Central memory CD8-positive, alpha-beta T cell (primary cell): ENCODE results near the gene UCN.

Source experiments
- ATAC-seq: fragments of 150-1000 bp; cut with Tn5 transposase; replicated peaks from 2 replicates; pipeline ENCODE4 v1.10.0; 2022; ENCODE audit warnings: mild to moderate bottlenecking, moderate FRiP score, moderate number of reproducible peaks; ENCODE audit not compliant: poor library complexity, severe bottlenecking; ENCODE audit errors: extremely low read depth
- DNase-seq, 2 donors: peaks; one replicate each; pipeline ENCODE4 v3.0.0; 2021; ENCODE audit warnings: low spot score in 2 of 2
- H3K27ac Mint-ChIP-seq: one replicate; pipeline ENCODE4 v1.8.0; 2022; ENCODE audit warnings: low read depth, mild to moderate bottlenecking, moderate library complexity, mixed read lengths
- H3K27me3 Mint-ChIP-seq: one replicate; pipeline ENCODE4 v1.8.0; 2022; ENCODE audit warnings: mixed read lengths
- H3K36me3 Mint-ChIP-seq: one replicate; pipeline ENCODE4 v1.8.0; 2022; ENCODE audit warnings: mild to moderate bottlenecking, moderate library complexity, mixed read lengths; ENCODE audit not compliant: insufficient read depth
- H3K4me1 Mint-ChIP-seq: one replicate; pipeline ENCODE4 v1.8.0; 2022; ENCODE audit warnings: mixed read lengths
- H3K4me3 Mint-ChIP-seq: one replicate; pipeline ENCODE4 v1.8.0; 2022; ENCODE audit warnings: mild to moderate bottlenecking, moderate library complexity, mixed read lengths
- H3K9me3 Mint-ChIP-seq: one replicate; pipeline ENCODE4 v1.8.0; 2022; ENCODE audit warnings: mixed read lengths

The UCN gene

DNA sequence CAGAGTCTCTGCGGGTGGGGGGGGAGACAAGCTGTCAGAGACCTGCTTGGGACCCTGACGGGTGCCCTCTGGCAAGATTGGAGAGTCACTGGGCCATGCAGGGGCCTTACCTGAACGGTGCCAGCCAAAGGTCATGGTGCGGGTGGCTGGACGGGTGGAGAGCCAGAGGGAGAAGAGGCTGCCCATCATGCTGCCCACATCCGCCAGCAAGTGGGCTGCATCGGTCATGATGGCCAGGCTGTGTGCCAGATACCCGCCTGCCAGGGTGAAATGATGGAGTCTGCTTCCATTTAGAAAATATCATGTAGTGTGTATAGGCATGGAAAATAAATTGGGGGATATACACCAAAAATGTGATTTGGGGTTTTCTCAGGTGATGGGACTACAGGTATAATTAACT, 50.2 kb downstream of the UCN start:
- Mint-ChIP-seq H3K27ac (no peak overlapping the region), H3K27me3 (peaks cover 83% of the 10 kb centered on the region), H3K4me3 (no peak overlapping the region), H3K4me1 (peaks cover 12% of the 10 kb centered on the region), H3K36me3 (no peaks in the 10 kb centered on the region), H3K9me3 (no peaks in the 10 kb centered on the region)
- ATAC-seq (no peak), DNase-seq (no peak)
